GM19463 (cell line): Measurements from ENCODE around the gene TINAGL1.
"Not testable (repeated sequence)": the region's sequence is repeated elsewhere in the genome, so short reads cannot be mapped to it uniquely, and the experiment has no call there.

Source experiments
- ATAC-seq: cut with Tn5 transposase; IDR thresholded peaks from one replicate; pipeline ENCODE4 v1.9.1; 2021; ENCODE audit warnings: mild to moderate bottlenecking, moderate library complexity; ENCODE audit not compliant: unreplicated experiment

The TINAGL1 gene

DNA sequence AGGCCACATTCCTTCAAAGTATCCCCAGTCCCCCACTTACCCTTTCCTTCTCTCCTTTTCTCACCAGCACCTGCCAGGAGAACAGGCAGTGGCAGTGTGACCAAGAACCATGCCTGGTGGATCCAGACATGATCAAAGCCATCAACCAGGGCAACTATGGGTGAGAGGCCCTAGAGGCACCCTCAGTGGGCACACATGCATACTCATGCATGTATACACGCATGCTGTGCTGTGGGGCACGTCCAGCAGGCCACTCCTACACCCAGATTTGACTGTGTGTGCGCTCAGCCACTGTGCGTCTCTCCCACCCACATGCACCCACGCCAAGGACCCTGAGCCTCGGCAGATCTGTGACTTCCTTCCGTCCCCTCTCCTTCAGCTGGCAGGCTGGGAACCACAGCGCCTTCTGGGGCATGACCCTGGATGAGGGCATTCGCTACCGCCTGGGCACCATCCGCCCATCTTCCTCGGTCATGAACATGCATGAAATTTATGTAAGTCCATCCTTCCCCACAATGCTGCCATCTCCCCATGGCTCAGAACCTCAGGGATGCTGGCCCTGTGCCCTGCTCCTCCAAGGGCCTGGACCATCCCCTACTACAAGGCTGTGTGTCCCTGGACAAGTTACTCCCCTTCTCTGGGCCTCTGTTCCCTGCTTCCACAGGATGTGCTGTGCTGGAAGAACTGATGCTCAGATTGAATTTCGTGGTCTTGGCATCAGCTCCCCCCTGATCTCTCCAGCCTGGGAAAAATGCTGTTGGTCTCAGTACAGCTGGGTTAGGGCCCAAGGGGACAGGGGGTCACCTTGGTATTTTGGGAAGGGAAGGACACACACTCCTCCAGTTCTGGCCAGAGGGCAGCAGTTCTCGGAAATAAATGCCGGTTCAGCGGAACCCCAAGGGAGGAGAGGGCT lies 7.0 kb downstream of the TINAGL1 start:
- no peak for ATAC-seq

DNA sequence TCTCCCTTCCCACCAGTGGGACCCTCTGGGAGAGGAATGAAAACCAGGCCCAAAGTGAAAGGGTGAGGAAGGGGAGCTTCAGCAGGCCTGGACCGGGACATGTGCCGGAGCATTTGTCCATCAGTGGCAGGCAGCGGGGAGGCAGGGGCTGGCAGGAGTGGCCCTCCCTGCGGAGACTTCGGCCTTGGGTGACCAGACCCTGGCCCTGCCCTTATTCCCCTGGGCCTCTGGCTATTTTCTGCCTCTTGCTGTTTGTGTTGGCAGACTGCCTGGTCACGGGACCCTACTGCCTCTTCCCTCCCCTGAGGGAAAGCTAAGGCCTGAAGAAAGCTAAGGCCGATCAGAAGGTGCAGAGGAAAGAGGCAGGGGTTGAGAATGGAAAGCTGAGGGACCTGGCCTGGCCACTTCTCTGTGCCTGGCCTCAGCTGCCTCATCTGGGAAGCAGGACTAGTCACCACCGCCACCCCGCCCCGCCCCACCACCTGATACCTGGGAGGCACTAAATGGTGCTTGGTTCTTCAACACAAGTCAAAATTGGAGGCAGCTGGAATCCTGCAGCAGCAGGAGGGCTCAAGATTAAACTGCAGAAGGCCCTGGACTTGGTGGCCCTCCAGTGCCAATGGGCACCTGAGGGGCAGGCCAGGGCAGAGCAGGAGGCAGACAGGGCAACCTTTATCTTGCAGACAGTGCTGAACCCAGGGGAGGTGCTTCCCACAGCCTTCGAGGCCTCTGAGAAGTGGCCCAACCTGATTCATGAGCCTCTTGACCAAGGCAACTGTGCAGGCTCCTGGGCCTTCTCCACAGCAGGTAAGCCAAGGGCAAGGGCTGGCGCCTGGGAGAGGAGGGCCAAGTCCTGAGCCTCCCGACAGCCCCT lies 7.9 kb downstream of the TINAGL1 start:
- ATAC-seq = no peak

DNA sequence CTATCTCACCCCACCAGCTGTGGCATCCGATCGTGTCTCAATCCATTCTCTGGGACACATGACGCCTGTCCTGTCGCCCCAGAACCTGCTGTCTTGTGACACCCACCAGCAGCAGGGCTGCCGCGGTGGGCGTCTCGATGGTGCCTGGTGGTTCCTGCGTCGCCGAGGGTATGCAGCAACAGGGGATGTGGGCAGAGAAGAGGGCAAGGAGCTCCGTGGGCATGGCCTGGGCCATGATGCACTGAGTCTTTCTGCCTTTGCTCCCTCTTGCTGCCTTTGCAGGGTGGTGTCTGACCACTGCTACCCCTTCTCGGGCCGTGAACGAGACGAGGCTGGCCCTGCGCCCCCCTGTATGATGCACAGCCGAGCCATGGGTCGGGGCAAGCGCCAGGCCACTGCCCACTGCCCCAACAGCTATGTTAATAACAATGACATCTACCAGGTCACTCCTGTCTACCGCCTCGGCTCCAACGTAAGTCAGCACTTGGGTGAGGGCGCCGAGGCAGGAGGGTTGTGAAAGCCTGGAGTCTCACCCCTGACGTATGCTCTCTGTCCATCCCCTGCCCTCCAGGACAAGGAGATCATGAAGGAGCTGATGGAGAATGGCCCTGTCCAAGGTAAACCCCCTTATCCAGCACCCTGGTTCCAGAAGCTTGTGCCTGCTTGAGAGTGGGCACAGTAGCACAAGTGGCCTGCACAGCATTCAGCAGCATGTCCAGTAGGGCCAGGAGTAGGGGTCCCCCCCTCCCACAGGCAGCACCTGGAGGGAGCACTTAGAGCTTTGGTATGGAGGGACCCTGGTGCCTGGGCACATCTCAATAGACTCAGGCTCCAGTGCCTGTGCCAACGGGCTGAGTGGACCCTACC lies 8.8 kb downstream of the TINAGL1 start:
- ATAC-seq = no peak

DNA sequence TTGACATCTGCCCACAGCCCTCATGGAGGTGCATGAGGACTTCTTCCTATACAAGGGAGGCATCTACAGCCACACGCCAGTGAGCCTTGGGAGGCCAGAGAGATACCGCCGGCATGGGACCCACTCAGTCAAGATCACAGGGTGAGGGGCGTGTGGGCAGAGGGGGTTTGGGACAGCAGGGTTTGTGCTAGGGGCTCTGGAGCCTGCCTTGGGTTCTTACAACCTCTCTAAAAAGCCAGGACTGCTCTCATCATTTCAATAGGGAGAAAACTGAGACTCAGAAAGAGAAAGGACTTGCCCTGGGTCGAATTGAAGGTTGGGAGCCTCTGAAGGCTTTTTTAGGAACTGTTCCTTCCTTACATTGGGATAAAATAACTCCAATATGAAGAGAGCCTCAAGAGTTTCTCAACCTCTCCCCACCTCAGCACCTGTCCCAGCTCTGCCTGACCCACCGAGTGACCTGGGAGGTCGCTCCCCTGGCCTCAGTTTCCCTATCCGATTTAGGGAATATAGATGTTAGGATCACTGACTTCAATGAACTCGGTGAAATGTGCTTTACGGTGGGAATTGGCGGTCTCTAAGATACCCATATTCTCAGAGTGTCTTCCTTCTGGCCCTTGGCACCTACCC lies 9.5 kb downstream of the TINAGL1 start:
- ATAC-seq = no peak

DNA sequence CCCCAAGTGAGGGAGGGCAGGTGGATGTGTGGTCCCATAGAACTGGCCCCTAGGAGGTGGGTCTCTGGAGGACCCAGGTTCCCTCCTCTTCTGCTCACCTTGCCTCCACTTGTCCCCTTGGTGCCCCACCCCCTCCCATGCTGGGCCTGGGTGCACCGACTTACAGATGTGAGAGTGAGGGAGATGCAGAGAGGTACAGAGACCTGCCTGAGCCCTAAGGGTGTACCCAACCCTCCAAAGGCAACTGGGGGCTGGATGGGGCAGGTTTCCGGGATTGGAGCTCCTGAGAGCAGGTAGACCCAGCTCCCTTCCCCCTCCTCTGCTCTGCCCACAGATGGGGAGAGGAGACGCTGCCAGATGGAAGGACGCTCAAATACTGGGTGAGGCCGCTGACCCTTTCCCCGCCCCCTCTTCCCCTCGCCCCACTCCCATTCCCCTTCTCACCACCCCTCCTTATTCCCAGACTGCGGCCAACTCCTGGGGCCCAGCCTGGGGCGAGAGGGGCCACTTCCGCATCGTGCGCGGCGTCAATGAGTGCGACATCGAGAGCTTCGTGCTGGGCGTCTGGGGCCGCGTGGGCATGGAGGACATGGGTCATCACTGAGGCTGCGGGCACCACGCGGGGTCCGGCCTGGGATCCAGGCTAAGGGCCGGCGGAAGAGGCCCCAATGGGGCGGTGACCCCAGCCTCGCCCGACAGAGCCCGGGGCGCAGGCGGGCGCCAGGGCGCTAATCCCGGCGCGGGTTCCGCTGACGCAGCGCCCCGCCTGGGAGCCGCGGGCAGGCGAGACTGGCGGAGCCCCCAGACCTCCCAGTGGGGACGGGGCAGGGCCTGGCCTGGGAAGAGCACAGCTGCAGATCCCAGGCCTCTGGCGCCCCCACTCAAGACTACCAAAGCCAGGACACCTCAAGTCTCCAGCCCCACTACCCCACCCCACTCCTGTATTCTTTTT lies 10.3 kb downstream of the TINAGL1 start:
- ATAC-seq = no peak

DNA sequence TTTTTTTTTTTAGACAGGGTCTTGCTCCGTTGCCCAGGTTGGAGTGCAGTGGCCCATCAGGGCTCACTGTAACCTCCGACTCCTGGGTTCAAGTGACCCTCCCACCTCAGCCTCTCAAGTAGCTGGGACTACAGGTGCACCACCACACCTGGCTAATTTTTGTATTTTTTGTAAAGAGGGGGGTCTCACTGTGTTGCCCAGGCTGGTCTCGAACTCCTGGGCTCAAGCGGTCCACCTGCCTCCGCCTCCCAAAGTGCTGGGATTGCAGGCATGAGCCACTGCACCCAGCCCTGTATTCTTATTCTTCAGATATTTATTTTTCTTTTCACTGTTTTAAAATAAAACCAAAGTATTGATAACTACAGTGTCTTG lies 11.0 kb downstream of the TINAGL1 start:
- ATAC-seq = not testable (repeated sequence)

DNA sequence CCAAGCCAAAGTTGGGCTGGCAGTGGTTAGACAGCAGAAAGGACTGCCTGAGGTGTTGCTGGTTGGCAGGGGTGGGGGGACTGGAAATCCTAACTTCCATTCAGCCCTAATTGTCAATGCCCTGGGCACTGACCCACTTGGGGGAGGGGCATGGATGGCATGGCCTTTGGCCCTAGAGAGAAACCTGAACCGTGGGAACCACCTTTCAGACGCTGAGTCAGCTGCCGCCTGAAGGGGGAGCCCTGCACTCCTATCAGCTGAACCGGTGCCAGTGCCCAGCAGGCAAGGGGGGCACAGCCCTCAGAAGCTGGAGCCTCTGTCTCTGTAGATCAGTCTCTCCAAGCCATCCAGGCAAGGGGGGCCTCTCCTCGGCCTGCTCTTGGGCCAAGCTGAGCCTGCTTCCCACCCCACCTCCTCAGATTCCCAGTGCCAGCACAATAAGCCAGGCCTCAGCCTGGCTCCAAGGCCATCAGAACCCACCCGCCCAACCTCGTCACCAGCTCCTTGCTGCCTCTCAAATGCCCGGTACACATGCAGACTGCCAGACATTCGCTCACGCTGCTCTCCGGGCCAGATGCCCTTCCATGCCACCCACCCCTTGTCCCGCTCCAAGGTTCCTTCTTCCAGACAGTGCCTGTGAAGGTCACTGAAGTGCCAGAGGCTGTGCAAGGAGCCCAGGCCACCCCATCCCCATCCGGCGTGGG lies 11.6 kb downstream of the TINAGL1 start:
- no peak for ATAC-seq

DNA sequence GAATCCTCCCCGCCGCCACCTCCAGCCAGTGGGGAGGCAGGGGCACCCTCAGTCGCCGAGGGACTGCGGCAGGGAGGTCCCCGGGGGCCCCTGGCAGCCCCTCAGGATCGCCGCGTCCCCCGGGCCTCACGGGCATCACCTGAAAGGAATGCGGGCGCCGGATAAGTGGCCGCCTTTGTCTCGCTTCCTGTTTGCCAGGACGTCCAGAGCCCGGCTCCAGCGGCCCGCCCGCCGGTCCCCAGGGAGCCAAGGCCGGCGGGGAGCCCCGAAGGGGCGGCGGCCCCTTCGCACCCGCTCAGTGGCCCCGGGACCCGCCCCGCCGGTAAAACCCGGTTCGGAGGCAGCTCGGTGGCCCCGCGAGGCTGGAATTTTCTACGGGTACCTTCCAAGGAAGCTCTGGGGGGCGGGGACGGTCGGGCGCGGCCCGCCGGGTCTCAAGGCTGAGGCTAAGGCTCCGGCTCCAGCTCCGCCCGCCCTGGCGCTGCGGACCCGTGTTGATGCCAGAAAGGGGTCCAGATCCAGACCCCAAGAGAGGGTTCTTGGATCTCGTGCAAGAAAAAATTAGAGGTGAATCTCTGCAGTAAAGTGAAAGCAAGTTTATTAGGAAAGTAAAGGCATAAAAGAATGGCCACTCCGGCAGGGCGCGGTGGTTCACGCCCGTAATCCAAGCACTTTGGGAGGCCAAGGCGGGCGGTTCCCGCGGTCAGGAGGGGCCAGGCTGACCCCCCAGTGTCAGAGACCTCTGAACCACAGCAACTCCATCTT lies 12.6 kb downstream of the TINAGL1 start:
- no peak for ATAC-seq

DNA sequence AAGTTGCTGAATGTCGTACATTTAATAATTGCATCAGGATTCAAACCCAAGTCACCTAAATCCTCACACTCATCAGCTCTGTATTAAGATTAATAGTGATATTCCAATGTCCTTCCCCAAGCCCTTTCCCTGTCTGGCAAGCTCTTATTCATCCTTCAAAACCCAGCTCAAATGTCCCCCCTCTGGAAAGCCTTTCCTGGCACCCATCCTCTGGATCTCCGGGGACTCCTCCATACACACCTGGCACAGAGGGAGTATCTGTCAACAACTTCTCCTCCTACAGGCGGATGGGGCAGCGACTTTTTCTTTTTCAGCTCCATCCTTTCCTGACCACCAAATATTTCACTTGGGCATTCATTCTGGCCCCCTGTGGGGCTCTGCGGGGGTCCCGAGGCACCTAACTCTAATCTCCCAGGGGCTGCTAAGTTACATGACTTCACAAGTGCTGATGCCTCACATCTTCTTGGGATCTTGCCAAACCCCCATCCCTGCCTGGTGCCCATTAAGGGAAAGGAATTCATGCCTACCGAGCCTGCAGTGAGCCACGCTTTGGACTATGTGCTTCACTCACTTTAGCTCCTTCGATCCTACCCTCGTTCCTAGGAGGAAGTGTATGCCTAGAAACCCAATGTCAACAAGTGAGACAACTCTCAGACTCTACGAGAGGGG lies 15.2 kb downstream of the TINAGL1 start:
- ATAC-seq = no peak

DNA sequence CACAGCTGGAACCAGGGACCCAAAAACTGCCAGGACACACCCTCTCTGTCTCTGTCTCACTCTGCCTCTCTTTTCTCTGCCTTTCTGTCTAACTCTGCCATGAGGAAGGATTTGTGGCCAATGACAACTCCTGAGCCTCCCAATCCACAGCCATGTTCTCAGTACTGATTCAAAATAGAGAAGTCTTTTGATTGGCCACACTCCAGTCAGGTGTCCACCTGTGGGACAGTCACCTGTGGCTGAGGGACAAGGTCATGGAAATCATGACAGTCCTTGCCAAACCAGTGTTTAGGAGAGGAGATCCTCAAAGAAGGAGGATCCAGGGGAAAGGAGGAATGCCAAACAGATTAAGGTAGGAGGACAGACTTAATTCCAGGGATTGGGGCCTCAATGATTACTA lies 15.8 kb downstream of the TINAGL1 start:
- ATAC-seq = no peak

DNA sequence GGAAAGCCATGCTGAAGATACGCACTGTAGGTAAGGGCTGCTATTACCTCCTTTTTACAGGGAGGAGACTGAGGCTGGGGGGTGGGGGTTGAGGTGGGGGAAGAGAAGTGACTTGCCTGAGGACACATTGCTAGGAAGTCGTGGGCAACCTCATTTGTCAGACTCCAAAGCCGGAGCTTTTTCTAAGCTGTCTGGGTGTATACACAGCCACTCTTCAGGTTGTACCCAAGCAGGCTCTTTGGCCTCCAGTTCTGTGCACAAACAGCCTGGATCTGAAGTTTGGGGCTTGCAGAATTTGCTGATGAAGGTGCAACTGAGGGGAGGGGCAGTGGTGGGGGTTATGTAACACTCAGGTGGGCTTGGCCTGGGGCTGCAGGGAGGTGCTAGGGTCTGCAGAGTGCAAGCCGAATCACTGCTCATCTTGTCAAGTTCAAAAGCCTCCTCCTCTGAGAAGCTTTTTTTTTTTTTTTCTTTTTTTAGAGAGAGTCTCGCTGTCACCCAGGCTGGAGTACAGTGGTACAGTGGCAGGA lies 16.9 kb downstream of the TINAGL1 start:
- ATAC-seq = no peak

DNA sequence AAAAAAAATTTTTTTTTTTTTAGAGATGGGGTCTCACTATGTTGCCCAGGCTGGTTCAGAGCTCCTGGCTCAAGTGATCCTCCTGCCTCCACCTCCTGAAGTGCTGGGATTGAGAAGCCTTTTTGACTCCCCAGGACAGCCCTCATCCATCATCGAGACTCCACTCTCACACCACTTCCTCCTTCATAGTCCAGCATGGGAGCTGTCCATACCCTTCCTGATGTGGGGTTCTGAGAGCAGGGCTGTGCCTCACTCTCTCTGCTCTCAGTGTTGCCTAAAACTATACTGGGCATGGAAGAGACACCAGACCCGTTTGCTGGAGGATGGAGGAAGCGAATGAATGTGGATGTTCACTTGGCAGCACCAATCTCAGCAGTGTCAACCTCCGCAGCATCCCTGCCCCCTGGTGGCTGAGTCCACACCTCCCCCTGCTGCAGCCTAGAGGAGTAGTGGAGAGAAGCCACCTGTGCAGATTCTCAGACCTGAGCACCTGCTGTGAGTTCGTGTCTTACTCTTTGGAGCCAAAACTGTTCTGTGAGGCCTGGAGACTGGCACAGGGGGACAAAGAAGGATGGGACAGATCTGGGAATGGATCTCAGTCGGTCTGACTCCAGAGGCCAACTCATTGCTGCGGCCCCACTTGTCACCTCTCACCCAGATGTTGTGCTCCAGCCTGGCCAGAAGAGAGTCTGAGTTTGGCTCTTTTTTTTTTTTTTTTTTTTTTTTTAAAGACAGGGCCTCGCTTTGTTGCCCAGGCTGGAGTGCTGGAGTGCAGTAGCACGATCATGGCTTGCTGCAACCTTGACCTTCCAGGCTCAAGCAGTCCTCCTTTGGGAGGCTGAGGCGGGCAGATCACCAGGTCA lies 17.7 kb downstream of the TINAGL1 start:
- ATAC-seq = no peak

DNA sequence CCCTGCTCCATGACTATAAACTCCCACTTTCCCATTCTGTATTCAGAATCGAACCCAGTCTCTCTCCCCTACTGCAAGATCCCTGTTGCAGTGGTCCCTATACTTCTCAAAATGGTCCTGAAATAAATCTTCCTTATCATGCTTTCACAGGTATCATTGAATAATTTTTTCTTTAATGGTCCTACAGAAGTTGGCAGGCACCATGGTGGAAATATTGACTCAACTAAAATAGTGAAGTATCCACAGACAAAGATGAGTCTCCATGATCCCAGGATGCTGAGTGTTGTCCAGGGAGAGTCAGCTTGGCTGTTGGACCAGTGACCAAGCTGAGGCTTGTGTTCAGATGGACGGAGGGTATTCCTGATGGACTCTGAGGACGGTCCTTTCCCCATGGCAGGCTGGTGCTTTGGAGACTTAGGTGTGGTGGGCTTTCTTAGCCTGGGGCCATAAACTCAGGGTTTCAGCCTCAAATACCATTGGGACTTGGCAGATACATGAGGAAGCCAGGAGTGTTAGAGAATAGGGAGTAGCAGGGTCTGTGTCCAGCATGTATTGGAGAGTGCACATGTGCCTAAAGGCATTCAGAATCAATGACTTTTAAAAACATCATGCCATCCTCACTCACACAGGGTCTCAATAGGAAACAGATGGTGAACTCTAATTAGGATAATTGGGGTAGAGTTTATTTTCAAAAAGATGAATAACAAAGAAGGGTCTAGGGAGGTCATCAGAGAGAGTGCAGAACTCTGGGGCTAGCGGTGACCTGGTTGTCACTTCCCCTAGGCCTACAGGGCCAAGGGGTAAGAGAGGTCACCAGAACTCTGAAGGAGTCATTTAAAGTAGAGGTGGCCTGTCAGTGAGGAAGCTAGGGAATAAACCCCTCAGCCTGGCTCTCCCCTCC lies 19.8 kb downstream of the TINAGL1 start:
- ATAC-seq = no peak

DNA sequence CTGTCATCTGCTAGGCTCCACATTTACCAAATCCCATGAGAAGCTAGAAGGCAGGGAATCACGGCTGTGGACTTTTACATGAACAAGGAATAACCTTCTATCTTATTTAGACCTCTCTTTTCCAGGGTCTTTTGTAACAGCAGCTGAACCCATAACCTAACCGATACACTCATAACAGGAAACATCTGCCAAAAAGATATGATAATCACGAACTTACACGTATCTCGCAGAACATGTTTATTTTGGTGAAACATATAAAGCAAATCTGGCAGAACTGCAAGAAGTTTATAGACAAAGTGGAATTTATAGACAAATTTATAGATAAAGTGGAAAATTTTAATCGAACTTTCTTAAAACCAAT lies 20.4 kb downstream of the TINAGL1 start:
- no peak for ATAC-seq

DNA sequence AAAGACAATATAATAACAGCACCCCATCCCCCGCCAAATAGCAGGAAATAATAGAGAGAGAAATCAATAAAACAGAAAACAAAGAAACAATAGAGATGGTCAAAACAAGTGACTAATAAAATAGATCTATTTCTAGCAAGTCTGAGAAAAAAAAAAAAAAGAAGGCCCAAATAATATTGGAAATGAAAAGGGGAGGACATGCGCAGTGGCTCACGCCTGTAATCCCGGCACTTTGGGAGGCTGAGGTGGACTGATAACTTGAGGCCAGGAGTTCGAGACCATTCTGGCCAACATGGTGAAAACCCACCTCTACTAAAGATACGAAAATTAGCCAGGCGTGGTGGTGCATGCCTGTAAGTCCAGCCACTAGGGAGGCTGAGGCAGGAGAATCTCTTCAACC lies 22.7 kb downstream of the TINAGL1 start:
- no peak for ATAC-seq
